ENCODE measurements around the gene PDGFD.

The PDGFD gene

DNA sequence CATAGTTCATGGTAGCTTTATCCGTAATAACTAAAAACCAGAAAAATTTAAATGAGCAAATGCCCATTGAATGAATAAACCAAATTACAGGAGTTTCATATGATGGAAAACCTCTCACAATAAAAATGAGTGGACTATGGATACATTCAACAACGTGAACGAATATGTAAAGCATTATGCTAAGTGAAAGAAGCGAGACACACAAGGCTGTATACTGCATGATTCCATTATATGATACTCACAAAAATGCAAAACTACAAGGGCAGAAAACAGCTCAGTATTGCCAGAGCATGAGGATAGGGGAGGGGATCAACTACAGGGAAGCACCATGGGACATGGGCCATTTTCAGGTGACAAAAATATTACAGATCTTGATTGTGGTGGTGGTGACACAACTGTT, 105.3 kb downstream of the PDGFD start:
- TF ChIP-seq, protein P1, sequence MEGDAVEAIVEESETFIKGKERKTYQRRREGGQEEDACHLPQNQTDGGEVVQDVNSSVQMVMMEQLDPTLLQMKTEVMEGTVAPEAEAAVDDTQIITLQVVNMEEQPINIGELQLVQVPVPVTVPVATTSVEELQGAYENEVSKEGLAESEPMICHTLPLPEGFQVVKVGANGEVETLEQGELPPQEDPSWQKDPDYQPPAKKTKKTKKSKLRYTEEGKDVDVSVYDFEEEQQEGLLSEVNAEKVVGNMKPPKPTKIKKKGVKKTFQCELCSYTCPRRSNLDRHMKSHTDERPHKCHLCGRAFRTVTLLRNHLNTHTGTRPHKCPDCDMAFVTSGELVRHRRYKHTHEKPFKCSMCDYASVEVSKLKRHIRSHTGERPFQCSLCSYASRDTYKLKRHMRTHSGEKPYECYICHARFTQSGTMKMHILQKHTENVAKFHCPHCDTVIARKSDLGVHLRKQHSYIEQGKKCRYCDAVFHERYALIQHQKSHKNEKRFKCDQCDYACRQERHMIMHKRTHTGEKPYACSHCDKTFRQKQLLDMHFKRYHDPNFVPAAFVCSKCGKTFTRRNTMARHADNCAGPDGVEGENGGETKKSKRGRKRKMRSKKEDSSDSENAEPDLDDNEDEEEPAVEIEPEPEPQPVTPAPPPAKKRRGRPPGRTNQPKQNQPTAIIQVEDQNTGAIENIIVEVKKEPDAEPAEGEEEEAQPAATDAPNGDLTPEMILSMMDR (IDR thresholded peaks at IDR 0.05; ENCODE audit: poor library complexity, severe bottlenecking), result no peak
- no peaks in the 10 kb centered on the region for H3K36me3 ChIP-seq (ENCODE audit: low read depth)
- no peak for DNase-seq (ENCODE audit: low spot score)
- no peaks in the 10 kb centered on the region for H3K27me3 ChIP-seq (ENCODE audit: insufficient read depth, poor library complexity, severe bottlenecking)
- no peak for ATAC-seq (ENCODE audit: low read depth)
- H3K4me1 ChIP-seq (ENCODE audit: insufficient read depth, poor library complexity, severe bottlenecking), result no peaks in the 10 kb centered on the region
- H3K27ac ChIP-seq (ENCODE audit: poor library complexity, severe bottlenecking), result no peak overlapping the region
- no peak overlapping the region for H3K4me3 ChIP-seq (ENCODE audit: severe bottlenecking)
- H3K9me3 ChIP-seq (ENCODE audit: severe bottlenecking), result no peaks in the 10 kb centered on the region

DNA sequence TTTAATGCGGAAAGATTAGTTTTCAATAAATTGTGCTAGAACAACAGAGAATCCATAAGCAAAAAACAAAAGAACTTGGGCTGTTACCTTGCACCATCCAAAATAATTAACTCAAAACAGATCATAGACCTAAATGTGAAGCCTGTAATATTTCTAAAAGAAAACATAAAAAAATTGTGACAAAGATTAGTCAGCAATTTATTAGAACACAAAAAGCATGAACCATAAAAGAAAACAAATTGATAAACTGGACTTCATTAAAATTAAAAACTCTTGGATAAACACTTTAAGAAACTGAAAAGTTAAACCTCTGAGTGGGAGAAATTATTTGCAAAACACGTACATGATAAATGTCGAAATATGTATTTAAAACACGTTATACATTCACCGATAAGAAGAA, 106.0 kb downstream of the PDGFD start:
- no peak for DNase-seq (ENCODE audit: low spot score)
- Histone ChIP-seq H3K4me3 (ENCODE audit: severe bottlenecking) (no peak overlapping the region), H3K27ac (ENCODE audit: poor library complexity, severe bottlenecking) (no peak overlapping the region), H3K36me3 (ENCODE audit: low read depth) (no peaks in the 10 kb centered on the region), H3K27me3 (ENCODE audit: insufficient read depth, poor library complexity, severe bottlenecking) (no peaks in the 10 kb centered on the region), H3K9me3 (ENCODE audit: severe bottlenecking) (no peaks in the 10 kb centered on the region), H3K4me1 (ENCODE audit: insufficient read depth, poor library complexity, severe bottlenecking) (no peaks in the 10 kb centered on the region)
- ATAC-seq (ENCODE audit: low read depth), result no peak
- TF ChIP-seq, protein P1 (IDR thresholded peaks at IDR 0.05; ENCODE audit: poor library complexity, severe bottlenecking), result no peak

DNA sequence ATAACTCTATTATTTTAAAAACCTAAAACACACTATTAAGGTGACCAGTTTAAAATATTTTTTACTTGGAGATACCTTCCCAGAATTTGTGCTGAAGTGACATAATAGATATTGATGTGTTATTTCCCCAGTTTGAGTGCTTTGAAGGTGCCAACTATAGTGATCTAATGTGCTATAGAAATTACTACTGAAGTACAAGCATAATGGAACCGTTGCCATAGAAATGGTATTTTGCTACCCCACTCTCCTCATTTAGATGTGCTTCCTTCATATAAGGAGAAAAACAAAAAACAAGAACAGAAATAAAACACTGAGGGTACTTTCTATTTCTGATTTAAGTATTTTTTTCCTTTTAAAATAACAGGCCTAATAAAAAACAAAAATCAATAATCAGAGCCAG, 108.4 kb downstream of the PDGFD start:
- ATAC-seq (ENCODE audit: low read depth) (no peak), DNase-seq (ENCODE audit: low spot score) (no peak)
- H3K27ac ChIP-seq (ENCODE audit: poor library complexity, severe bottlenecking), result no peak overlapping the region

DNA sequence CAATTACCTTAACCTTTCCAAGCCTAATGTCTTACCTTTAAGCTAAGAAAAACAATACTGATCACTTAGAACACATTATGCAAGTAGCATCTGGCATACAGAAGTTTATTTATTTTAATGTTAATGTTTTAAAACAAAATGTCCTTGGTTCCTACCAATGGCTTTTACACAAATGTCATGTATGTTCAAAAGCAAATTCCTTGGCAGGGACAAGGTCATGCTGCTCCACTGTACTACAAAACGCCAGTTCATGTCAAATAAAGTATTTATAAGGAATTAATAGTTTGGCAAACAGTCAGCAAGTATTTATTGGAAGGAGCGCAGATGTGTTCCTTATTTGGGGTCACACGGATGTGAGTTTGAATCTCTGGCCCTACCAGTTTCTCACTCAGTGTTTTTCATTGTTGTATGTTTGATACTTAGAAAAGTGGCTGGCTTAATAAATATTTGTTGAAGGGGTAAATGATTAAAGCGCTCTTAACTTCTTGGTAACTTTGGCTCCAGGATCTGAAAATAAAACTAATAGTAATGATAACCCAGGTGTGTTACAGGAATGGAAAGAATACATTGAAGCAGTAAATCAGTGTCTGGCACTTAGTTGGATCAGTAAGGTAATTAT, 108.9 kb downstream of the PDGFD start:
- ATAC-seq (ENCODE audit: low read depth) (no peak), DNase-seq (ENCODE audit: low spot score) (no peak)
- no peaks in the 10 kb centered on the region for H3K36me3 ChIP-seq (ENCODE audit: low read depth)
- no peaks in the 10 kb centered on the region for H3K27me3 ChIP-seq (ENCODE audit: insufficient read depth, poor library complexity, severe bottlenecking)
- TF ChIP-seq, protein P1 (IDR thresholded peaks at IDR 0.05; ENCODE audit: poor library complexity, severe bottlenecking), result no peak
- no peaks in the 10 kb centered on the region for H3K9me3 ChIP-seq (ENCODE audit: severe bottlenecking)
- H3K4me1 ChIP-seq (ENCODE audit: insufficient read depth, poor library complexity, severe bottlenecking), result no peaks in the 10 kb centered on the region
- no peak overlapping the region for H3K4me3 ChIP-seq (ENCODE audit: severe bottlenecking)
- no peak overlapping the region for H3K27ac ChIP-seq (ENCODE audit: poor library complexity, severe bottlenecking)

More for the DNA sequence above, 108.4 kb downstream of the PDGFD start:
- TF ChIP-seq, protein P1 (IDR thresholded peaks at IDR 0.05; ENCODE audit: poor library complexity, severe bottlenecking), result no peak
- H3K27me3 ChIP-seq (ENCODE audit: insufficient read depth, poor library complexity, severe bottlenecking), result no peaks in the 10 kb centered on the region
- no peaks in the 10 kb centered on the region for H3K36me3 ChIP-seq (ENCODE audit: low read depth)
- H3K9me3 ChIP-seq (ENCODE audit: severe bottlenecking), result no peaks in the 10 kb centered on the region
- no peaks in the 10 kb centered on the region for H3K4me1 ChIP-seq (ENCODE audit: insufficient read depth, poor library complexity, severe bottlenecking)
- no peak overlapping the region for H3K4me3 ChIP-seq (ENCODE audit: severe bottlenecking)

DNA sequence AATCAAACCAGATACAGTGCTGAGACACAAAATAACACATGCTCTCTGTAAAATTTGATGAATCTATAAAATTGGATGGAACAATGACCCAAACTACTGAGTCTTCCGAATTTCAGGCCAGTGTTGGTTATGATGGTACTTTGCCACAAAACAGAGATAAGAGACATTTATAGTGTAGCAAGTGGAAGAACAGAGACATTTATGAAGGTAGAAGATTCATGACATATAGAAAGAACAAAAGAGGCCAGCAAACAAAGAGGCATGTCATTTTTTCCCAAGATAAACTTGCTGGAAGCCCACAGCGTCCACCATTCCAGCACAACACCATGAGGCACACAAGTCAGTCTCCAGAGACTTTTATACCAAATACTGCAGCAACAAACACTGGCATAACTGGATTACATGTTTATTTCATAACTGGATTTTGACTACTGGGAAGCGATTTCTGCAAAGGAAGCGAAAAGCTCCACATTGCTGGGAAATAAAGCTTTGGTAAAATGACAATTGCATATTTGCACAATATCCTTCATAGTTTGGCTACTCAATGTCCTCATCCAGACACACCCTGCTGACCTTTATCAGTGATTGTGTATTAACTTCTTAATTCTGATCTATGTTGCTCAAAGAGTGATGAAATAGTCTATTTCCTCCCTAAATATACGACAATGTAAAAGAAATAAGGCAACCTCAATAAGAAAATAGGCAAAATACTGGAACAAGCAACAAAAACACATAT, 110.0 kb downstream of the PDGFD start:
- no peaks in the 10 kb centered on the region for H3K36me3 ChIP-seq (ENCODE audit: low read depth)
- ATAC-seq (ENCODE audit: low read depth), result no peak
- TF ChIP-seq, protein P1 (IDR thresholded peaks at IDR 0.05; ENCODE audit: poor library complexity, severe bottlenecking), result no peak

More for the DNA sequence above, 110.0 kb downstream of the PDGFD start:
- Histone ChIP-seq H3K9me3 (ENCODE audit: severe bottlenecking) (no peaks in the 10 kb centered on the region), H3K27me3 (ENCODE audit: insufficient read depth, poor library complexity, severe bottlenecking) (no peaks in the 10 kb centered on the region), H3K4me3 (ENCODE audit: severe bottlenecking) (no peak overlapping the region), H3K4me1 (ENCODE audit: insufficient read depth, poor library complexity, severe bottlenecking) (no peaks in the 10 kb centered on the region), H3K27ac (ENCODE audit: poor library complexity, severe bottlenecking) (no peak overlapping the region)
- no peak for DNase-seq (ENCODE audit: low spot score)
